Nucleus accumbens (tissue), 56 donors: ENCODE results near the gene LBR.
"Not testable (repeated sequence)": the region's sequence is repeated elsewhere in the genome, so short reads cannot be mapped to it uniquely, and the experiment has no call there.

Experiments used
- DNase-seq, 56 donors: peaks; one replicate each; lab custom pipeline; 2025; lab: John Stamatoyannopoulos, UW

Gene LBR

DNA sequence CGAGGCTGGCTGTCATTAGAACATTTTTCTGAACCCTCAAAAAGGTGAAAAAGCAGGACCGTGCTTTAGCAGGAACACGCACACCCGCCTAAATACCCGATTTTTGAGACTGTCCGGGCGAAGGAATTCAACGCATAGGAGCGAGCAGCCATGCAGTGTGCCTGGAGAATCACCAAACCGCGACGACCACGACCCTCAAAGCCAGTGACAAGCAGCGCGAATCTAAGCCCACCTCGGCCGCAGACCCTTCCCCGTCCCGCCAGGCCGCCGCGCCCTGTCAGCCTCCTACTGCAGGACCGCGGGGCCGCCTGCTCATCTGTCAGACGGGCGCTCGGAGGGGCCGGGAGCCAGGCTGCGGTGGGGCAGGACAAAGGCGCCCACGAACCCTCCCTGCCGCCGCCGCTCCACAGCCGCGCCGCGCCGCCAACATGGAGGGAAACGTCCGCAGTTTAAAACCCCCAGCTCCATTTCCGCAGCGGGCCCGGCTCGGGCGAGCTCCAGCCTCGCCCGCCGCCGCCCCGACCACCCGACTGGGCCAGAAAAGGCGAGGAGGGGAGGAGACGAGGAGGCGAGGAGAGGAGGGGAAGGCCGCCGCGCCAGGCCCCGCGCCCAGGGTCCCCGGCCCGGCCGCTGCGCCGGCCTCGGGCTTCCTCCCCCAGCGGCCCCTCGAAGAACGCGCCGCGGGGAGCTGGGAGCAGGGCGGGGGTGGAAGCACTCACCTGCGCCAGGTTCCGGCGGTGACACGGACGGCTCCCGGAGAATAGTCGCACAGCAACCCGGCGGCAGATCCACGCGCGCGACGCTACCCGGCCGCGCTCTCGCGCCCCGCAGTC, at the start of gene LBR:
TSS of gene LBR (minus strand) at position 804 of the 833 bp plus-strand sequence. CDS start 3,963 bp downstream, outside the sequence.
- peak in 16 of 56 donors; percentile 14 to 76 (median 56) for DNase-seq

DNA sequence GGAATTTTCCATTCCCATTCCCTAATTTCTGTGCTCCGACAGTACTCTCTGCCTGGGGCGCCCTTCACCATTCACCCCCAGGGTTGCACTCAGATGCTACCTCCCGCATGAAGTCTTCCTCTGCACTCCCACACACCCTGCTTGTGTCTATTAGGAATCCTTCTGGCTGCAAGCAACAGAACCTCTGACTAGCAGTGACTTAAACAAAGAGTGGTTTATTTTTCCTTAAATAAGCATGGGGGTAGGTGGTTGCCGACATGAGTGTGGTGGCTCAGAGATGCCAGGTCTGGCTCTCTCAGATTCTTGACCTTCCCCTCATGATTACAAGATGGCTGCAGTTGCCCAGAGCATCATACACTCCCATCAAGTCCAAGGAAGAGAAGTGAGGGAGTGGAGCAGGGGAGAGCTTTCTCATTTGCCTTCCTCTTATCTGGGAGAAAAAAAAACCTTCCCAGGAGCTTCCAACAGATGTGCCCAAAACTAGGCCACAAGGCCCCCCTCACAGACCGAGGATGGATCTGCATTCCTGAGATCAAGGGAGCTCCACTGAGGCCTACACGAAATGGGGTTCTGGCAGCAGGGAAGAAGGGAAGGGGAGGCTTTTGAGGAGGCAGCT, 49.6 kb upstream of the LBR start:
- no peak for DNase-seq

DNA sequence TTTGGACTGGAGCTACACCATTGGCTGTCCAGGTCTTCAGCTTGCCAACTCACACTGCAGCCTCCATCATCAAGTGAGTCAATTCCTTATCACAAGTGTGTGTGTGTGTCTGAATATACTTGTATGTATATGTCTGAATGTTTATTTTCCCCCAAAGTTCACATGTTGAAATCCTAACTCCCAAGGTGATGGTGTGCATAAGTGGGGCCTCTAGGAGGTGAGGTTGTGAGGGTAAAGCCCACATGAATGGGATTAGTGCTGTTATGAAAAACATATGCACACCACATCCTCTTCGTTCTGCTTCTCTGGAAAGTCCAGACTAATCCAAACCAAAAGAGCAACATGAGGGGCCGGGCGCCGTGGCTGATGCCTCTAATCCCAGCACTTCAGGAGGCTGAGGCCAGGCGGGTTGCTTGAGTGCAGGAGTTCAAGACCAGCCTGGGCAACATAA, 48.7 kb upstream of the LBR start:
- DNase-seq: no peak

DNA sequence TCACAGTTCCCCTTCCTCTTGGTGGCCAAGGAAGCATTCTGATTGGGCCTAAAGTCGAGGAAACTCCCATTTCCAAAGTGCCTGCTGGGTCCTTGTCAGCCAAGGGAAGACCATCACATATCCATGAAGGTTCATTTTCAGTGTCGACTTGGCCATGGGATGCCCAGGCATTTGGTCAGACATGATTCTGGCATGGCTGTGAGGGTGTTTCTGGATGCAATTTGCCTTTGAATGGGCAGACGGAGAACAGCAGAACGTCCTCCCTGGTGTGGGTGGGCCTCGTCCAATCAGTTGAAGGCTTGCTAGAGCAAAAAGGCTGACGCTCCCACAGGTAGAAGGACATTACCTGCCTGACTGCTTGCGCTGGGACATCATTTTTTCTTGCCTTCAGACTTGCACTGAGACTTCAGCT, 48.3 kb upstream of the LBR start:
- no peak for DNase-seq

DNA sequence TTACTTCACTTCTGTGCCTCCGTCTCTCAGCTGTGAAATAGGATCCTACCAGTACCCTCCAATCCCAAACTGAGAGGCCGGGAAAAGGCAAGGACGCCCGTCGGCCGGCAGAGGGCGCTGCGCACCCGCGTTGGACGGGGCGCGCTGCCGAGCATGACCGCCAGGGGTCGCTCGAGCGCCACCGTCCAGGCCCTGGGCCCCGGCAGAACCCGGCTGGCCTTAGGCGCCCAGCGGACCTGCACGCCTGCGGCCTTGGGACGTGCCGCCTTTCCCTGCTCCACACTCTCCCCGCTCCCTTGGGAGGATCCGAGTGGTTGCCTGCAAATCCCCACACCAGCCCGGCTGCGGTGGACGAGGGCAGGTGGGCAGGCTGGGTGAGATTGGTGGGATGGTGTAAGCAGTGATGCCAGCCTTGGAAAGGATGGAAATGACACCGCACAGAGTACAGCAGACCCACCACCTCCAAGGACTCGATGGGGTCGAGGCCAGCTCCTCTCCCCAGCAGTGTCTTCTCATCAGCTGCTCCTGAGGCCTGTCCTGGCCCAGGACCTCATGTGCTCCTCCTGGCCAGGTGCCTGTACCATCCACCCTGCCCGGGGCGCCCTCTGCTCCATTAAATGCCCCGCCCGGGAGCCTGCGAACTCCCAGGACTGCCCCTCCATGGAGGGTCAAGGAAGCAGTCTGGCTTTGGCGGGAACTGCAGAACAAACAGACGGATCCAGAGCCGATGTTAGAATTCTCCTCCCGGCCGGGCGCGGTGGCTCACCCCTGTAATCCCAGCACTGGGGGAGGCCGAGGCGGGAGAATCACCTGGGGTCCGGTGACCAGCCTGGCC, 47.4 kb upstream of the LBR start:
- peak in 46 of 56 donors; percentile 18 to 87 (median 62) for DNase-seq

DNA sequence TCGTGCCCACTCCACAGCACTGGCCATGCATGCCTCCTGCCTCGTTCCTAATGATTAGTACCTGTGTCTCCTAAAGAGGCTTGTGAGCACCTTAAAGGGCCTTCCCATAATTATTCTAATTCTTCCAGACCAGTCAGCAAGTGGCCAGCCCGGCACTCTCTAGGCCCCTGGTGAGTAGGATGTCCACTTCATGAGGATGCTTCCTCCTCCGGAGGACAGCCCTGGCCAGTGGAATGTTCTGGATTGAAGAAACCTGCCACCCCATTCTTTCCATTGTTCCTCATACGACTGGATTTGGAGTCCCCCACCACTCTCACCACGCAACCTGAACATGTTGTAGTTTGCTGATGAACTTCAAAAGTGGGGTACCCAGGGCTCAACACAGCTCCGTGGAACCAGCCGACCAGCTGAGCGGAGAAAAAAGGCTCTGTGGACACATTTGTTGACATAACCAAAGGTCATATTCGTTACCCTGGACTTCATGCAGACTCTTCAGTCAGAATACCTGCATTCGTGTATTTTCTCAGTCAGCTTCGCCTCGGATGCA, 46.7 kb upstream of the LBR start:
- DNase-seq: no peak

DNA sequence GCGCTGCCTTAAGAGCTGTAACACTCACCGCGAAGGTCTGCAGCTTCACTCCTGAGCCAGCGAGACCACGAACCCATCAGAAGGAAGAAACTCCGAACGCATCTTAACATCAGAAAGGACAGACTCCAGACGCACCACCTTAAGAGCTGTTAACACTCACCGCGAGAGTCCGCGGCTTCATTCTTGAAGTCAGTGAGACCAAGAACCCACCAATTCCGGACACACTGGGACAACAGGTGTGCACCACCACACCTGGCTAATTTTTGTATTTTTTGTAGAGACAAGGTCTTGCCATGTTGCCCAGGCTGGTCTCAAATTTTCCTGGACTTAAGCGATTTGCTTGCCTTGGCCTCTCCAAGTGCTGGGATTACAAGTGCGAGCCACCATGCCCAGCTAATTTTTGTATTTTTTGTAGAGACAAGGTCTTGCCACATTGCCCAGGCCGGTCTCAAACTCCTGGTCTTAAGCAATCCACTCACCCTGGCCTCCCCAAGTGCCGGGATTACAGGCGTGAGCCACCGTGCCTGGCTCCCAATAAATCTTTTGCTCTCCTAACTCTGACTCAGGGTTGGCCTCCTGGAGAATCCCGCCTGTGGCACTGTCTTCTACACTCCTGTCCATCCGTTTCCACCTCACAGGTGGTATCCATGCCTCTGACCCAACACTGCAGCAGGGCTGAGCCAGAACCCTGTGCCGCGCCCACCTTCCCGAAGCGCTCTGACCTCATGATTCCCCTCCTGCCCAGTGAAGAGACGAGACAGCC, 46.0 kb upstream of the LBR start:
- DNase-seq: not testable (repeated sequence)

DNA sequence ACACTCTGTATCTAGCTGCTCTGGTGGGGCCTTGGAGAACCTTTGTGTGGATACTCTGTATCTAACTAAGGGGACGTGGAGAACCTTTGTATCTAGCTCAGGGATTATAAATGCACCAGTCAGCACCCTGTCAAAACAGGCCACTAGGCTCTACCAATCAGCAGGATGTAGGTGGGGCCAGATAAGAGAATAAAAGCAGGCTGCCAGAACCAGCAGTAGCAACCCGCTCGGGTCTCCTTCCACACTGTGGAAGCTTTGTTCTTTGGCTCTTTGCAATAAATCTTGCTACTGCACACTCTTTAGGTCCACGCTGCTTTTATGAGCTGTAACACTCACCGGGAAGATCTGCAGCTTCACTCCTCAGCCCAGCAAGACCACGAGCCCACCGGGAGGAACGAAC, 45.4 kb upstream of the LBR start:
- DNase-seq: peak in 12 of 56 donors; percentile 11 to 65 (median 24)

DNA sequence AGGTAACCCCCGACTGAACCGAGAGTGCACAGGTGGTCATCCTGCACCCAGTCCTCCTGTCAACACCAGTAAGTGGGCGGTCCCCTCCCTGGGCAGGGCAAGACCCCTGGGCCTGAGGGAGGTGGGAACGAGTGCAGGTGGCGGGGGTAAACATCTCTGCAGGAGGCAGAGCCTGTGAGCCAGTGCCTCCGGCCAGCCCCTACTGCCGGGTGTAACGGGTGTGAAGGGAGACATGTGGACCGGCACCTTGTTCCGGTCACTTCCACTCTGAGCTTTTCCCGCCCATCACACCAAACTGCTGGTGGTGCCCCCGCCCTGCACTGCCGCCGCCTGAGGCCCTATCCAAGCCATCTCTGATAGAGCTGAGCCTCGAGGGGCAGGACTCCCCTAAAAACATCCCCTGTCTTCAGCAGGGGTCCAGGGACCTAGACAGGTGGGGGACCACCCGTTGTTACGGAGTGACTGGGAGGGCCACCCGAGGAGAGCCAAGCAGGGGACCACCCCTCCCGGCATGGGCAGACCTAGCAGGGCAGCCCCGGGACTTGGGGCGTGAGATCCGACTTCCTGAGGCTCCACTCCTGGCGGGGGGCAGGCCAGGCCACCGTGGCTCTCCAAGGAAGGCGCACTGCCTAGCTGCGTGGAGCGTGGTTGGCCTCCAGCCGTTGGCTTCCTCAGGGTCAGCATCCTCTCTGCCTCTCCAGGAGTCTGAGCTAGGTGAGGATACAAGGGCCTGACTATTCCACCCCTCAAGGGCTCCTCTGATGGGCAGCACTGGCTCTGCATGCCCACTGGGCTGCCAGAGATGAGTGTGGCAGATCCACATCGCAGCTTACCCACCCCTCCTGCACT, 43.8 kb upstream of the LBR start:
- DNase-seq: no peak

DNA sequence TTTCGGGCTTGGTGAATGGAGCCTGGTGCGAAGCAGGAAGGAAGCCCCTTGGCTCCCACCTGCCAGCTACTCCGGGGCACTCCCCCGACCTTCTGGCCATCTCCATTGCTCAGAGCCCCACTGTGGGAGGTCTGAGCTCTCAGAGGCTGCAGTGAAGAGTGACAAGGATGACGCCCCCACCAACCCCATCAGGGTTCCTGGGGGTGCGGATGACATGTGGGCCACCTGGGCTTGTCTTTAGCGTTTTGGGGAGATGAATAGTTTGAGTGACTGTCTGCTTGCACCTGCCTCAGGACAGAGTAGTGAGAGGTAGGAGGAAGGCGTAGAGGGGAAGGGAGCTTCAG, 43.2 kb upstream of the LBR start:
- DNase-seq: no peak

DNA sequence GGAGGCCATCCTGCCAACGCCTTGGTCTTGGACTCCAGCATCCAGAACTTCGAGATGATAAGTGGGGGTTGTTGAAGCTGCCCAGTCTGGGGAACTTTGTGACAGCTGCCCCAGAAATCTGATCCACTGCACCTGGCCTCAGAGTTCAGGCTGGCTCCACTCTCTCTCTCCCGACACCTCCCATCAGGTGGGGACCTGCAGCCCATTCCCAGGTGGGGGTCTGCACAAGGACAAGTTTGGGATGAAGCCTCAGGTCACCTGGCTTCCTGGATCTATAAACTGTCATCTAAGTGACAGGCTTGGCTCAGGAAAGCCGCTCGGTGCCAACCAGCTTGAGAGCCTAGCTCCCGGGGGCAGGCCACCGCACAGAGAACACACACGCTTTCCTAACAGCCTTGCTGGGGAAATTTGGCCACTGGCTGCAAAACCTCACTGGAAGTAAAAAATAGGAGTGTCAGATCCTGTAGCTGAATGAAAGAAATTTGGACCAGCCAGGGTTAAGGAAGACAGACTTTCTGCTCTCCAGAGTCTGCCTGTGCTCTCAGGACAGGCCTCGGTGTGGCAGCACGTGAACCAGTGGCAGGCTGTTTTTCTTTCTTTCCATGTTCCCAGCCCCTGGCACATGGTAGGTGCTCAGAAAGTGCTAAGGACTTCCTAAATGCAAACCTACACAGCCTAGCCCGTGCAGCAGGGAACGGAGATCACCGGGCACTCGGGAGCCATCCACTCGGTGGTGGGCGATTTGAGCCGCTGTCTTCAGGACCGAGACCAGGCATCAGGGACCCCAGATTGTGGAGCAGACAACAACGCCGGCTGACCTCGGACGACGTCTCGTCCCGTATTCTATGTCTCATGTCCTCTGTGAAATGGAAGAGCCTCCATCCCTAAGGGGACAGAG, 42.6 kb upstream of the LBR start:
- DNase-seq: no peak

DNA sequence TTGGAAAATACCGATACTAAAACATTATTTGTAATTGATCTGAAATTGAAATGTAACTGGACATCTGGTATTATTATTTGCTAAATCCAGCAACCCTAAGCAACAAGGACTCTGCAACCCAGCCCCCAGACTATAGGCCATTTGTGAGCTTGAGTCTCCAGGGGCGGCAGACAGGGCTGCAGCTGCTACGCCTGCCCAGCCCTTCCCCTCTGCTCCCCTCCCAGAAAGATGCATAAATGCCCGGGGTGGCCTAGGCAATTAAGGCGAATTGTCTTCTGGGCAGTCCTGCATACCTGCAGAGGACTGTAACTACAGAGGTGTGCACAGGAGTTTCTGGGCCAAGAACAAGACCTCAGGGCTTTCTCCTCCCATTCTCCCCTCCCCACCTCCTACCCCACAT, 41.2 kb upstream of the LBR start:
- DNase-seq: no peak

DNA sequence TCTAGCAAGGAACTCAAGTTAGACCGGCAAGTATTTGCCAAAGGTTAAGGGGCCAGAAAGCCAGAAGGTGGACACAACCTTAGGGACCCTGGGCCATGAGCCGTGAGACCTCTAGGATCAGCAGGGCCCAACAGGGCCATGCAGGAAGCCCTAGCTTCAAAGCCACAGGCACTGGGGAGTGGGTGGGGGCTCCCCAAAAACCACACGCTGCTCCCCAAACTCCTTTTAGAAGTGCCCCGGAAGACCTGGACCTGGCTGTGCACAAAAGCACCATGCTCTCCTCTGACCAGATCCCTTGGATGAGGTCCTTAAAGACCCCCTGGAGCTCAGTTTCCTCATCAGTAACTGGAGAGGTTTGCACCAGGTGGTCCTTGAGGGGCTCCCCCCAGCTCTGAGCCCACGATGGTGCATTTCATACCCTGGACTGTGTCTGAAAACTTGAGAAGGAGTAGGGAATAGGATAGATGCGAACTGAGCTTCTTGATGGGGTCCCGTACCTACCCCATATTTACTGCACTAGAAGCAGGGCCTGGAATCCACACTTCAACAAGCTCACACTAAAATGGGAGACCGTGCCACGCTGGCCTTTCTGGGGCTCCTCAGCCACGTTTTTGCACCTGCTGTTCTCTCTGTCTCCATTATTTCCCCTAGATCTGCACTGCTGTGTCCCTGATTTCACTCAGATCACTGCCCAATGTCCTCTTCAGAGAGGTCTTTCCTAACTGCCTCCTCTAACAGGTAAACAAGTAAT, 40.6 kb upstream of the LBR start:
- no peak for DNase-seq

DNA sequence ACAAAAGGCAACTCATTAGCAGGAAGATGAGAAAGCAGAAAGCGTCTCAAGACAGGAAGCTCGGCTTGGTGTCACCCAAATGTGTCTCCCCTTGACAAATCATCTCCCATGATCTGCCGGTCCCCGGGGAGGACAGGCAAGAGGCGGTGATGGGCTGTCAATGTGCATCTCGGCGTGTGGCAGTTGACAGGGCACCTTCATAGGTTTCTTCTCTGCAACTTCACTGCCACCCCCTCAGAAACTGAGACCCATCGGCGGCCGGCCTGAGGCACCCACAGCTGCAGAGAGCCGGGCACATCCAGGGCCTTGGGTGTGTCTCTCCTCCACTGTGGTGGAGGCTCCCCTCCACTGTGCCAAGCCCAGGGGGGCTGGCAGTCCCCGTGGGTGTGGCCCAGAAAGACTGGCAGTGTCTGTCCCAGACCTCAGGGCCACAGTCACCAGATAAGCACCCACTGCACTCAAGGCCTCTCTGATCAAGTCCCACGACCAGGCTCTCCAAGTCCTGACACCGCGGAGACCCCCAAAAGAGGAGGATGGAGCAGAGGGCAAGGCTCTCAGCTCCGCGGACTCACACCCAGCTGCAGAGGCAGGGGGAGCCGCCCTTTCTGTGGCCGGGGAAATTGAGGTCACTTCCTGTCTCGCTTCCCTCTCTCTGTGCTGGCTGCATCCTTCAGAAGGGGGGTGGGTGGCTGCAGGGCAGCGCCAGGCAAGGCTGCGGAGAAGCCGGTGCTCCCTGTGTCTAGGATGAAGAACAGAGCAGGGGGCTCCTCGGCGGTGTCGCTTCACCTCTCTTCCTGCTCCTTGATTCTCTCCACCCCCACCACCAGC, 39.6 kb upstream of the LBR start:
- peak in 19 of 56 donors; percentile 9 to 48 (median 19) for DNase-seq

DNA sequence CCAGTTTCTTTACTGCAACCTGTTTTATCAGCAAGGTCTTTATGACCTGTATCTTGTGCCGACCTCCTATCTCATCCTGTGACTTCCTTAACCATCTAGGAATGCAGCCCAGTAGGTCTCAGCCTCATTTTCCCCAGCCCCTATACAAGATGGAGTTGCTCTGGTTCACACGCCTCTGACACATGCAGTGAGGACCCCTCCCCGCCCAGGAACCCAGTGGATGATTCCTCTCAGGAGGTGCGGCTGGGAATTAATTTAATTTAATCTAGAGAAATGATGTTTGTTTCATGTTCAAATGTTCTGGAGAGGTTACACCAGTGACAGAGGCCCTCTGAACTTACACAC, 39.0 kb upstream of the LBR start:
- no peak for DNase-seq

DNA sequence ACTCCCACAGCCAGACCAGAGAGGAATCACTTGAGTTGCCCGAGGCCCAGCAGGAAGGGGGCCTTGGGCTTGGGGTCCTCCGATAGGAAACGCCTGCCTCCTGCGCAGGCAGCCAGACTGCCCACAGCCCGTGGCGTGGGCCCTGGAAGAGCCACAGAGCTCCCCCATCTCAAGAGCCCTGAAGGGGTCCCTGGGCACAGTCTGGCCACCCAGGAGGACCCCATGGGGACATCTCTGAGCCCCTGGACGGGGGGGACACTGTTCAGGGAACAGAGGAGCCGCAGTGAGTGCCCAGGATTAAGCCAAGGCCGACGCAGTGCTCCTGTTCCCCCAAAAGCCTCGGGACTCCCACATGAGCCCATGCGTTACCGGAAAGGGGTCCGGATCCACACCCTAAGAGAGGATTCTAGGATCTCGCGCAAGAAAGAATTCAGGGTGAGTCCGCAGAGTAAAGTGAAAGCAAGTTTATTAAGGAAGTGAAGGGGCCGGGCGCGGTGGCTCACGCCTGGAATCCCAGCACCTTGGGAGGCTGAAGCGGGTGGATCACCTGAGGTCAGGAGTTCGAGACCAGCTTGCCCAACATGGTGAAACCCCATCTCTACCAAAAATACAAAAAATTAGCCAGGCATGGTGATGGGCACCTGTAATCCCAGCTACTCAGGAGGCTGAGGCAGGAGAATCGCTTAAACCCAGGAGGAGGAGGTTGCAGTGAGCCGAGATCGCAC, 38.1 kb upstream of the LBR start:
- DNase-seq: no peak
